ENCODE results near the gene TTC3. TPM values are rescaled to one million over a fixed set of nuclear protein-coding genes. Genes with fewer than 3 reads are reported as not detected.
A peak's percentile ranks its signal among the peaks of the same experiment; 100 is the strongest.

The TTC3 gene
- total RNA-seq, 1 experiment from 2014 or later = 92.8 TPM

DNA sequence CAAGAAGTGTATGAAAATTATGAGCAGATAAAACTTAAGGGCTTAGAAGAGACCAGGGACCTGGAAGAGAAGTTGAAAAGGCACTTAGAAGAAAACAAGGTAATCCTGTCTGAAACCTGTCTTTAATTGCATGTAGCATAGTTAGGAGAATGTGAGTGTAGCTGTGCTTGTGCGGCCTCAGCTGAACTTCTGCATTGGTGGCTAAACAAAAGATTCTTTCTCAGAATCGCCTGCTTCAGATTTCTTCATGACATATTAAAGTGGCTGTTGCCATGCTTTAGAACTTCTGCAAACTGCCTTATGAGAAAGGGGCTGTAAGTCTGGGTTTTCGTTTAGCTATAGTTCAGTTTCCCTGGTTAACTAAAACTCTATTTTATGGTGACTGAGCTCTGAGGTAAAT is 99.6 kb downstream of the TTC3 start:
- H3K27ac Mint-ChIP-seq (ENCODE audit: unreplicated experiment) = no peak overlapping the region
- Histone ChIP-seq H3K4me1 (no peaks in the 10 kb centered on the region), H3K4me3 (ENCODE audit: low read depth, low read length) (no peak overlapping the region), H3K9me3 (no peaks in the 10 kb centered on the region), H3K36me3 (ENCODE audit: control insufficient read depth, insufficient read depth, low read length) (no peaks in the 10 kb centered on the region), H3K27me3 (replicated peaks; ENCODE audit: control insufficient read depth, insufficient read depth, low read length) (no peaks in the 10 kb centered on the region)
- TF ChIP-seq, protein P1, sequence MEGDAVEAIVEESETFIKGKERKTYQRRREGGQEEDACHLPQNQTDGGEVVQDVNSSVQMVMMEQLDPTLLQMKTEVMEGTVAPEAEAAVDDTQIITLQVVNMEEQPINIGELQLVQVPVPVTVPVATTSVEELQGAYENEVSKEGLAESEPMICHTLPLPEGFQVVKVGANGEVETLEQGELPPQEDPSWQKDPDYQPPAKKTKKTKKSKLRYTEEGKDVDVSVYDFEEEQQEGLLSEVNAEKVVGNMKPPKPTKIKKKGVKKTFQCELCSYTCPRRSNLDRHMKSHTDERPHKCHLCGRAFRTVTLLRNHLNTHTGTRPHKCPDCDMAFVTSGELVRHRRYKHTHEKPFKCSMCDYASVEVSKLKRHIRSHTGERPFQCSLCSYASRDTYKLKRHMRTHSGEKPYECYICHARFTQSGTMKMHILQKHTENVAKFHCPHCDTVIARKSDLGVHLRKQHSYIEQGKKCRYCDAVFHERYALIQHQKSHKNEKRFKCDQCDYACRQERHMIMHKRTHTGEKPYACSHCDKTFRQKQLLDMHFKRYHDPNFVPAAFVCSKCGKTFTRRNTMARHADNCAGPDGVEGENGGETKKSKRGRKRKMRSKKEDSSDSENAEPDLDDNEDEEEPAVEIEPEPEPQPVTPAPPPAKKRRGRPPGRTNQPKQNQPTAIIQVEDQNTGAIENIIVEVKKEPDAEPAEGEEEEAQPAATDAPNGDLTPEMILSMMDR (IDR thresholded peaks at IDR 0.05; ENCODE audit: insufficient read depth in 1 of 2, low read depth in 1 of 2, low read length in 1 of 2, severe bottlenecking in 1 of 2, unreplicated experiment in 1 of 2) = no peak
- H3K4me1 Mint-ChIP-seq (ENCODE audit: low read depth, unreplicated experiment) = no peaks in the 10 kb centered on the region
- no peak overlapping the region for H3K4me3 Mint-ChIP-seq (ENCODE audit: unreplicated experiment)
- no peaks in the 10 kb centered on the region for H3K27me3 Mint-ChIP-seq (ENCODE audit: insufficient read depth, unreplicated experiment)
- H3K36me3 Mint-ChIP-seq (ENCODE audit: insufficient read depth, unreplicated experiment) = peaks cover 54% of the 10 kb centered on the region
- BruUV-seq (replicated peaks) = no TSS peak
- ChIA-PET CTCF (no interaction called here), POLR2A (no interaction called here)
- no peaks in the 10 kb centered on the region for H3K9me3 Mint-ChIP-seq (ENCODE audit: unreplicated experiment)
- intact Hi-C loops (cut with micrococcal nuclease; ENCODE audit: unreplicated experiment) = no loop called here
- DNase-seq = no peak

DNA sequence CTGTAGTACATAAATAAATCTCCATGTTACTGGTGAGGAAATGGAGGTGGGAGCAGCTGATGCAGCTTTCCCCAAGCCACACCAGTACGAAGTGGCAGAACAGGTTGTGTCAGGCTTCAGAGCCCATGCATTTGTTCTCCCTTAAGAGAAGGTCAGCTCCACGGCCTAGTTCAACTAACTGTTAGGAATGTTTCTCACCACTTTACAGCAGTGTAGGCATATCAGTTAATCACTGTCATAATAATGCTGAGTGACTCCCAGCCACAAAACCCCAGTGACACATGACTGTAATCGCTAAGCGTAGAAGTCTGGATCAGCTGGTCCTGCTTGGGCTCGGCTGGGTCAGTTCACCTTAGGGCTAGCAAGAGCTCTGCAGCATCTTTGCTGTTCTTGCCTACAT is 103.7 kb downstream of the TTC3 start:
- no peaks in the 10 kb centered on the region for H3K4me1 Mint-ChIP-seq (ENCODE audit: low read depth, unreplicated experiment)
- no peaks in the 10 kb centered on the region for H3K27me3 Mint-ChIP-seq (ENCODE audit: insufficient read depth, unreplicated experiment)
- TF ChIP-seq, protein P1 (IDR thresholded peaks at IDR 0.05; ENCODE audit: insufficient read depth in 1 of 2, low read depth in 1 of 2, low read length in 1 of 2, severe bottlenecking in 1 of 2, unreplicated experiment in 1 of 2) = no peak
- peaks cover 2% of the 10 kb centered on the region; the same call in 1 of the 2 replicates for H3K36me3 ChIP-seq (ENCODE audit: control insufficient read depth, insufficient read depth, low read length)
- no peaks in the 10 kb centered on the region for H3K4me1 ChIP-seq
- intact Hi-C loops (cut with micrococcal nuclease; ENCODE audit: unreplicated experiment) = no loop called here
- DNase-seq = peak in 1 of 2 experiments; percentile 26
- POLR2A ChIA-PET = no interaction called here
- H3K9me3 ChIP-seq = no peaks in the 10 kb centered on the region
- no peaks in the 10 kb centered on the region for H3K9me3 Mint-ChIP-seq (ENCODE audit: unreplicated experiment)
- H3K4me3 ChIP-seq (ENCODE audit: low read depth, low read length) = no peak overlapping the region
- no peak overlapping the region for H3K27ac Mint-ChIP-seq (ENCODE audit: unreplicated experiment)
- CTCF ChIA-PET = no interaction called here
- H3K4me3 Mint-ChIP-seq (ENCODE audit: unreplicated experiment) = no peak overlapping the region
- peaks cover 57% of the 10 kb centered on the region for H3K36me3 Mint-ChIP-seq (ENCODE audit: insufficient read depth, unreplicated experiment)
- no peaks in the 10 kb centered on the region for H3K27me3 ChIP-seq (replicated peaks; ENCODE audit: control insufficient read depth, insufficient read depth, low read length)
- BruUV-seq (replicated peaks) = no TSS peak

DNA sequence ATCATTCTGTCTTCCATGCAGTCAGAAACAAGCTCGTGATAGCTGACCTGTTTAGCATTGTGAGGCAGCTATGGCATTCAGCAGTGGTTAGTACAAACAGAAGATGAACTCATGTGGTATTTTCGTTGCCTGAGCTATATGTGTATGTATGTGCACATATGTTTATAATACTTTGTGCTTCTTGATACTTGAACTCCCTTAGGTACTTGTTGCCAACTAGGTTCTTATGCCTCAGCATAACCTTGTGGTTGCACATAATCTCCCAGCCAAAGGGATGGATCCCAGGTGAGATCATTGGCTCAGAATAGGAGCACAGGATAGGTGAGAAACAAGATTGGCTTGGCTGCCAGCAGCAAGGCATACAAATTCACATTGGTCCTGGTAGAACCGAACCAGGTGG is 108.0 kb downstream of the TTC3 start:
- TF ChIP-seq, protein P1 (IDR thresholded peaks at IDR 0.05; ENCODE audit: insufficient read depth in 1 of 2, low read depth in 1 of 2, low read length in 1 of 2, severe bottlenecking in 1 of 2, unreplicated experiment in 1 of 2) = no peak
- ChIA-PET CTCF (no interaction called here), POLR2A (no interaction called here)
- no peak overlapping the region for H3K27ac Mint-ChIP-seq (ENCODE audit: unreplicated experiment)
- H3K36me3 Mint-ChIP-seq (ENCODE audit: insufficient read depth, unreplicated experiment) = peaks cover 55% of the 10 kb centered on the region
- DNase-seq = no peak
- no peaks in the 10 kb centered on the region for H3K27me3 ChIP-seq (replicated peaks; ENCODE audit: control insufficient read depth, insufficient read depth, low read length)
- H3K4me3 ChIP-seq (ENCODE audit: low read depth, low read length) = no peak overlapping the region
- H3K4me1 ChIP-seq = no peaks in the 10 kb centered on the region
- intact Hi-C loops (cut with micrococcal nuclease; ENCODE audit: unreplicated experiment) = no loop called here
- H3K27me3 Mint-ChIP-seq (ENCODE audit: insufficient read depth, unreplicated experiment) = no peaks in the 10 kb centered on the region
- peaks cover 2% of the 10 kb centered on the region; the same call in 1 of the 2 replicates for H3K36me3 ChIP-seq (ENCODE audit: control insufficient read depth, insufficient read depth, low read length)
- no peak overlapping the region for H3K4me3 Mint-ChIP-seq (ENCODE audit: unreplicated experiment)
- H3K9me3 Mint-ChIP-seq (ENCODE audit: unreplicated experiment) = no peaks in the 10 kb centered on the region
- no TSS peak for BruUV-seq (replicated peaks)
- no peaks in the 10 kb centered on the region for H3K4me1 Mint-ChIP-seq (ENCODE audit: low read depth, unreplicated experiment)
- no peaks in the 10 kb centered on the region for H3K9me3 ChIP-seq

All from Caco-2 (cell line).